Tibial artery (tissue), 4 donors: ENCODE results near the gene MYO5A.

ENCODE experiments used
- DNase-seq, 2 donors: peaks; one replicate each; pipeline ENCODE4 v3.0.0-alpha.2; 2019
- H3K27ac ChIP-seq, 2 donors: fragments of 200-600 bp; sonication (generic) in 1 of 2; 1 replicate in 1 of 2; 2 replicates in 1 of 2; pipeline ENCODE4 v1.5.1; 2018 to 2019; ENCODE audit warnings: mild to moderate bottlenecking in 1 of 2
- H3K27me3 ChIP-seq, 2 donors: fragments of 200-600 bp; sonication (generic) in 1 of 2; one replicate each; pipeline versions ENCODE4 v1.5.1 to v1.6.0; 2016 to 2019
- H3K36me3 ChIP-seq, 3 donors: fragments of 200-600 bp; sonication (generic) in 2 of 3; one replicate each; pipeline ENCODE4 v1.5.1; 2016 to 2019; ENCODE audit warnings: mild to moderate bottlenecking in 2 of 3
- H3K4me1 ChIP-seq, 4 donors: fragments of 200-600 bp; sonication (generic) in 2 of 4; 1 replicate in 3 of 4; 2 replicates in 1 of 4; pipeline ENCODE4 v1.5.1; 2016 to 2019
- H3K4me3 ChIP-seq, 2 donors: fragments of 200-600 bp; sonication (generic) in 1 of 2; 1 replicate in 1 of 2; 2 replicates in 1 of 2; pipeline ENCODE4 v1.5.1; 2018 to 2019; ENCODE audit warnings: mild to moderate bottlenecking in 2 of 2
- H3K9me3 ChIP-seq, 3 donors: fragments of 200-600 bp; sonication (generic) in 1 of 3; one replicate each; pipeline ENCODE4 v1.5.1; 2016 to 2019
- intact Hi-C: fragments of 100-400 bp; cut with DNase I; formaldehyde crosslinking; loops from one replicate; pipeline ENCODE4 v1.15.0; 2023; ENCODE audit warnings: low total_unique reads
- TF ChIP-seq, protein P1 (sequence below), 2 experiments: fragments of 200-600 bp in 1 of 2; fragments of 450-650 bp in 1 of 2; IDR thresholded peaks; one replicate each; pipeline ENCODE4 v1.5.1; 2017 to 2019; ENCODE audit warnings: antibody characterized with exemption in 2 of 2, mild to moderate bottlenecking in 1 of 2, moderate library complexity in 1 of 2

MYO5A gene

DNA sequence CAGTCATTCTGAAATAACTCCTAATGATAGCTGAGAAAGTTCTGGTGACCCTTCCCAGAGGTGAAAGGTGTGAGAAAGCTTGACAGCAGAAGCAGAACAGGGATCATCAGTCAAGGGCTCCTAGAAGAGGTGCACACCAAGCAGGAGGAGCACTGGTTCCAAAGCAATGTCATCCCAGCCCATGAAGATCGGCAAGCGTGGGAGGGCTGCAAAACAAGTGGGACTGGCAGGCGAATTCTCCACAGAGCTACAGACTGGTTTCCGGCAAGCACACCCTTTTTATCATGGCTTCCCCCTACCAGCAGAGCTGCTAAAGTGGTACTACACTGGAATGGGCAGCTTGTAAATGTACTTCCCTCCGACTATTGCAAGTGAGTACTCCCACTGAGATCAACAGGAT is 170.7 kb downstream of the MYO5A start:
- intact Hi-C loops: no loop called here
- DNase-seq: no peak
- Histone ChIP-seq H3K4me3 (no peak overlapping the region), H3K27me3 (no peaks in the 10 kb centered on the region), H3K4me1 (no peaks in the 10 kb centered on the region), H3K36me3 (peaks cover 33 to 42% (median 38%) of the 10 kb centered on the region in 3 donors), H3K9me3 (no peaks in the 10 kb centered on the region), H3K27ac (no peak overlapping the region)
- TF ChIP-seq, protein P1, sequence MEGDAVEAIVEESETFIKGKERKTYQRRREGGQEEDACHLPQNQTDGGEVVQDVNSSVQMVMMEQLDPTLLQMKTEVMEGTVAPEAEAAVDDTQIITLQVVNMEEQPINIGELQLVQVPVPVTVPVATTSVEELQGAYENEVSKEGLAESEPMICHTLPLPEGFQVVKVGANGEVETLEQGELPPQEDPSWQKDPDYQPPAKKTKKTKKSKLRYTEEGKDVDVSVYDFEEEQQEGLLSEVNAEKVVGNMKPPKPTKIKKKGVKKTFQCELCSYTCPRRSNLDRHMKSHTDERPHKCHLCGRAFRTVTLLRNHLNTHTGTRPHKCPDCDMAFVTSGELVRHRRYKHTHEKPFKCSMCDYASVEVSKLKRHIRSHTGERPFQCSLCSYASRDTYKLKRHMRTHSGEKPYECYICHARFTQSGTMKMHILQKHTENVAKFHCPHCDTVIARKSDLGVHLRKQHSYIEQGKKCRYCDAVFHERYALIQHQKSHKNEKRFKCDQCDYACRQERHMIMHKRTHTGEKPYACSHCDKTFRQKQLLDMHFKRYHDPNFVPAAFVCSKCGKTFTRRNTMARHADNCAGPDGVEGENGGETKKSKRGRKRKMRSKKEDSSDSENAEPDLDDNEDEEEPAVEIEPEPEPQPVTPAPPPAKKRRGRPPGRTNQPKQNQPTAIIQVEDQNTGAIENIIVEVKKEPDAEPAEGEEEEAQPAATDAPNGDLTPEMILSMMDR (IDR thresholded peaks at IDR 0.05): no peak

DNA sequence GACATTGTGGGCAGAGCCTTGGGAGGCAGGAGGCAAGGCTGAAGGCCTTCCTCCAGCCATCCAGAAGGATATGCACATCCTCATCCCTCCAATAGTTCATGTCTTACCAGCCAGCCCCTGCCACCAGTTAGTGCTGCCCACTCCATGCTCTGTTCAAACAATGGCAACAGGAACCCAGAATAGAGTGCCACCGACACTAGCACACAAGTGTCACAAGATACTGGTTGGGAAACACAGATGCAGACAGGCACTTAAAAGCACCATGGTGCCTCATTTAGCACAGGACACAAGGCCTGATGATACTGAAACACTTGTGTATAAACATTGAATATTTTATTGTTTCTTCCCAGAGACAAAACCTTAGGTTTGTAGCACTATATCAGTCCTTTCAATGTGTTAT is 176.6 kb downstream of the MYO5A start:
- H3K27me3 ChIP-seq: no peaks in the 10 kb centered on the region
- TF ChIP-seq, protein P1 (IDR thresholded peaks at IDR 0.05): no peak
- no peaks in the 10 kb centered on the region for H3K9me3 ChIP-seq
- H3K4me3 ChIP-seq: no peak overlapping the region
- DNase-seq: no peak
- no peaks in the 10 kb centered on the region for H3K4me1 ChIP-seq
- no peak overlapping the region for H3K27ac ChIP-seq
- intact Hi-C loops: no loop called here
- H3K36me3 ChIP-seq: peaks cover 27 to 50% (median 50%) of the 10 kb centered on the region in 3 donors

DNA sequence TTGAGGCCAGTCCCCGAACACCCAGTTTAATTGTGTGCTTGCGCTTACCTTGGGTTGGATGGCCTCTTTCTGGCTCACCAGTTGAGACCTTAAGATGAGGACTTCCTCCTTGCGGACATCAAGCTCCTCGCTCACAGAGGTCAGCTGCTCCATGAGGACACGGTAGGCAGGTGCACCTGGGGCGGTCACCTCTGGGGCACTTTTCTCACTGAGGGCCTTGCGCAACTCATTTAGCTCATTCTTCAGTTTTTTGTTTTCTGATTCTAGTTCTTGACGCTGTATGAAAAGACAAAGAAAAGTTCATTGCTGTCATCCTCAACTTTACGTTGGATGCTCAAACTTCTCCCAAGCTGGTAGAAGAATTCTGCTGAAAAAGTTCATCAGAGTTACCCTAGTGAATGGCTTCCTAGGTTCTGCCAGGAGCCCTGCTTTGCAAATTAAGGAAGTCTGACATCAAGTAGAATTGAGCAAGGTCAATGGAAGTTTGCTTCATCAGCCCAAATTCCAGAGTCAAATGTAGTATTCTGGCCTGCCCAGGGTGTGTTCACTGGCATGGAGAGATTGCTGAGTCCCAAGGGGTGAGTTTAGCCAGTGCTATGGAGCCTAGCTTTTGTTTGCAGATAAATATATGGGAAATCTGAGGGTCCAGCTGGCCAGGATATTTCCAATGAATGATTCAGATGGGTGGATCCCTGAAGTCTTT is 177.3 kb downstream of the MYO5A start:
- no peaks in the 10 kb centered on the region for H3K9me3 ChIP-seq
- H3K27me3 ChIP-seq: no peaks in the 10 kb centered on the region
- no peak overlapping the region for H3K27ac ChIP-seq
- TF ChIP-seq, protein P1 (IDR thresholded peaks at IDR 0.05): no peak
- peak in 1 of 2 donors; percentile 60 for DNase-seq
- intact Hi-C loops: no loop called here
- peaks cover 27 to 50% (median 50%) of the 10 kb centered on the region in 3 donors for H3K36me3 ChIP-seq
- H3K4me1 ChIP-seq: no peaks in the 10 kb centered on the region
- no peak overlapping the region for H3K4me3 ChIP-seq

DNA sequence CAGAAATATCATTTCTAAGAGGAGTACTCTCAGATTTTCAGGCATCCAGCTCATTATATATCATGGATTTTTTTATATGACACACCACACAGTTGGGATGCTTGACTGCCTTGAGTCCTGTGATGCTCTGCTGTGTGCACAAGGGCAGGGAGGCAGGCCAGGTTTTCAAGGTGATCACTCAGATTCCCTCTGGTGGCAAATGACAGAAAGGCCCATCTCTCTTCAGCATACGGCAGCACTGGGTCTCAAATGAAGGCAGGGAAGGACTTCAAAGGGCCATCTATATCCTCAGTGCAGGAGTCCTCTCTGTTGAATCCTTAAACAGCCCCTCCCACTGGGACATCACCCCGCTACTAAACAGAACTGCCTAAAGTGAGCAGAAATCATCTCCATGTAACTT is 178.3 kb downstream of the MYO5A start:
- TF ChIP-seq, protein P1 (IDR thresholded peaks at IDR 0.05): no peak

DNA sequence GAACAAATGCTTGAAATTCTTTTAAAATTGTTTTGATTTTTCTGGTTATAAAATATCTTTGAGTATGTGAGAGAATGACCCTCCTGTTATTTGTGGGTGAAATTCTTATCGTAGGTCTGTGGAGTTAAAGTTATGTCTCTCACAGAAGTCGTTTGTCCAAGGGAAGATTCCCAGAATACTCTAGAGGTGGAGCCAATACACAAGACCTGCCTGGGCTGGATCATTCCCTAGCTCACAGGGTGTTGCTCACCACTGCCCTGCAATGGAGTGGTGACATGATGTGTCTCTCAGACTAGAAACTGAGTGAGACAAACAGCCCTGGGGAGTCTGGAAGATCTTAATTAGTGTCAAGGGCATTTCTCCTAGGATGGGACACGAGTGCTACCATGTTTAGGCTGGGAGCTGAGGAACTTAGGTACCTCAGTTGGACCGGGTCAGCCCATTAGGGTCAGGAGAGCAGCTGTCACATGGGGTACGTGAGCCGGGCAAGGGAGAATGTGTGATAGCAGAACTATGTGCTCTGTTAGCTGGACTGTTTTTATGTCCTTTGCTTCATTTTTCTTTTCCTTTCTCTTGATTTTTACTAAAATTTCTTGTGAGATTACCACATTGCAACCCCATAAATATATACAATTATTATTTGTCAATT is 179.5 kb downstream of the MYO5A start:
- intact Hi-C loops: no loop called here
- DNase-seq: no peak
- Histone ChIP-seq H3K36me3 (peaks cover 37 to 50% (median 49%) of the 10 kb centered on the region in 3 donors), H3K27ac (no peak overlapping the region), H3K4me3 (no peak overlapping the region), H3K9me3 (no peaks in the 10 kb centered on the region), H3K27me3 (no peaks in the 10 kb centered on the region), H3K4me1 (no peaks in the 10 kb centered on the region)
- TF ChIP-seq, protein P1 (IDR thresholded peaks at IDR 0.05): no peak

More for the DNA sequence above, 178.3 kb downstream of the MYO5A start:
- no peaks in the 10 kb centered on the region for H3K27me3 ChIP-seq
- no peaks in the 10 kb centered on the region for H3K9me3 ChIP-seq
- H3K4me1 ChIP-seq: no peaks in the 10 kb centered on the region
- intact Hi-C loops: no loop called here
- no peak for DNase-seq
- H3K4me3 ChIP-seq: no peak overlapping the region
- H3K27ac ChIP-seq: no peak overlapping the region
- peaks cover 33 to 50% (median 50%) of the 10 kb centered on the region in 3 donors for H3K36me3 ChIP-seq
